A673 (cell line): ENCODE results near the gene CAB39. TPM values are rescaled to one million over a fixed set of nuclear protein-coding genes. Genes with fewer than 3 reads are reported as not detected.

Experiments
- BruUV-seq: library from RNA; stranded (reverse); fragments of 400-500 nt; replicated peaks from 2 replicates; lab custom pipeline; 2021; lab: Mats Ljungman, UMichigan
- CTCF ChIA-PET: fragments of 300-600 bp; sonication (Branson Sonifier 250); formaldehyde crosslinking; loops from one replicate; lab custom pipeline; 2022; ENCODE audit warnings: antibody characterized with exemption; lab: Charles Lee
- POLR2A ChIA-PET: fragments of 300-600 bp; sonication (Branson Sonifier 250); formaldehyde crosslinking; loops from one replicate; lab custom pipeline; 2022; ENCODE audit warnings: antibody characterized with exemption; ENCODE audit not compliant: low non-redundant PET; lab: Charles Lee
- DNase-seq: peaks from one replicate; pipeline ENCODE4 v3.0.0-alpha.2; 2015; ENCODE audit warnings: low spot score
- H3K27ac ChIP-seq: fragments of 200-600 bp; sonication (generic); 2 replicates; pipeline ENCODE4 v1.5.1; 2016; ENCODE audit warnings: mixed run types, low read depth, mild to moderate bottlenecking, mixed read lengths, antibody characterized with exemption, low read length; ENCODE audit not compliant: poor library complexity, severe bottlenecking
- H3K27me3 ChIP-seq: fragments of 200-600 bp; sonication (generic); replicated peaks from 2 replicates; pipeline ENCODE4 v1.6.1; 2017; ENCODE audit warnings: mixed run types, low read depth, mild to moderate bottlenecking, mixed read lengths, antibody characterized with exemption, low read length; ENCODE audit not compliant: insufficient read depth, poor library complexity
- H3K36me3 ChIP-seq: fragments of 200-600 bp; sonication (generic); 2 replicates; pipeline ENCODE4 v1.6.1; 2016; ENCODE audit warnings: mixed run types, mild to moderate bottlenecking, mixed read lengths, antibody characterized with exemption, low read length; ENCODE audit not compliant: insufficient read depth, poor library complexity, severe bottlenecking
- H3K4me1 ChIP-seq: fragments of 200-600 bp; sonication (generic); 2 replicates; pipeline ENCODE4 v1.6.1; 2017; ENCODE audit warnings: mixed run types, mild to moderate bottlenecking, mixed read lengths, antibody characterized with exemption, low read length; ENCODE audit not compliant: insufficient read depth, poor library complexity, severe bottlenecking
- H3K4me3 ChIP-seq: fragments of 200-600 bp; sonication (generic); 2 replicates; pipeline ENCODE4 v1.5.1; 2016; ENCODE audit warnings: low read depth, mixed run types, mild to moderate bottlenecking, mixed read lengths, low read length; ENCODE audit not compliant: poor library complexity, severe bottlenecking
- H3K9me3 ChIP-seq: fragments of 200-600 bp; sonication (generic); 2 replicates; pipeline ENCODE4 v1.6.1; 2016; ENCODE audit warnings: mixed run types, low read depth, mild to moderate bottlenecking, mixed read lengths, antibody characterized with exemption, low read length; ENCODE audit not compliant: poor library complexity, severe bottlenecking
- EZH2 ChIP-seq: fragments of 200-600 bp; sonication (generic); IDR thresholded peaks from 2 replicates; pipeline ENCODE4 v1.6.1; 2017; ENCODE audit warnings: borderline replicate concordance, low read depth, mild to moderate bottlenecking, mixed read lengths, antibody characterized with exemption, low read length; ENCODE audit not compliant: poor library complexity, severe bottlenecking
- intact Hi-C: fragments of 100-400 bp; cut with micrococcal nuclease; formaldehyde crosslinking; loops from one replicate; pipeline ENCODE4 v1.10.0; 2022; ENCODE audit not compliant: unreplicated experiment
- total RNA-seq: library from RNA; stranded (reverse); gene quantifications from 2 replicates; pipeline ENCODE4 v1.2.3, GENCODE V29; 2021
- TF ChIP-seq, protein P1 (sequence below): fragments of 300-800, 200-600 bp; sonication (generic); conservative IDR thresholded peaks from 2 replicates; pipeline ENCODE4 v1.5.1; 2017; ENCODE audit warnings: low read depth, mild to moderate bottlenecking, antibody characterized with exemption, low read length, moderate library complexity, mixed read lengths

Gene CAB39
- total RNA-seq, 1 experiment from 2014 or later, result 58.2 TPM

GRCh38 chr2:230716588-230716987 lies 3.9 kb downstream of the CAB39 start:
- POLR2A ChIA-PET, result no interaction called here
- no peak for DNase-seq
- no TSS peak for BruUV-seq
- no peaks in the 10 kb centered on the region for H3K9me3 ChIP-seq
- no peak overlapping the region for H3K27ac ChIP-seq
- CTCF ChIA-PET, result no interaction called here
- no peaks in the 10 kb centered on the region for H3K27me3 ChIP-seq
- peaks cover 15% of the 10 kb centered on the region for H3K4me1 ChIP-seq
- TF ChIP-seq, protein P1, sequence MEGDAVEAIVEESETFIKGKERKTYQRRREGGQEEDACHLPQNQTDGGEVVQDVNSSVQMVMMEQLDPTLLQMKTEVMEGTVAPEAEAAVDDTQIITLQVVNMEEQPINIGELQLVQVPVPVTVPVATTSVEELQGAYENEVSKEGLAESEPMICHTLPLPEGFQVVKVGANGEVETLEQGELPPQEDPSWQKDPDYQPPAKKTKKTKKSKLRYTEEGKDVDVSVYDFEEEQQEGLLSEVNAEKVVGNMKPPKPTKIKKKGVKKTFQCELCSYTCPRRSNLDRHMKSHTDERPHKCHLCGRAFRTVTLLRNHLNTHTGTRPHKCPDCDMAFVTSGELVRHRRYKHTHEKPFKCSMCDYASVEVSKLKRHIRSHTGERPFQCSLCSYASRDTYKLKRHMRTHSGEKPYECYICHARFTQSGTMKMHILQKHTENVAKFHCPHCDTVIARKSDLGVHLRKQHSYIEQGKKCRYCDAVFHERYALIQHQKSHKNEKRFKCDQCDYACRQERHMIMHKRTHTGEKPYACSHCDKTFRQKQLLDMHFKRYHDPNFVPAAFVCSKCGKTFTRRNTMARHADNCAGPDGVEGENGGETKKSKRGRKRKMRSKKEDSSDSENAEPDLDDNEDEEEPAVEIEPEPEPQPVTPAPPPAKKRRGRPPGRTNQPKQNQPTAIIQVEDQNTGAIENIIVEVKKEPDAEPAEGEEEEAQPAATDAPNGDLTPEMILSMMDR, result no peak
- TF ChIP-seq EZH2, result no peak
- peaks cover 5% of the 10 kb centered on the region for H3K36me3 ChIP-seq
- intact Hi-C loops, result no loop called here
- H3K4me3 ChIP-seq, result no peak overlapping the region

GRCh38 chr2:230717600-230717999 lies 5.0 kb downstream of the CAB39 start:
- ChIA-PET CTCF (no interaction called here), POLR2A (no interaction called here)
- TF ChIP-seq, protein P1, result no peak
- TF ChIP-seq EZH2, result no peak
- DNase-seq, result no peak
- Histone ChIP-seq H3K27me3 (no peaks in the 10 kb centered on the region), H3K4me1 (peaks cover 11% of the 10 kb centered on the region), H3K27ac (no peak overlapping the region), H3K36me3 (peaks cover 5% of the 10 kb centered on the region), H3K9me3 (no peaks in the 10 kb centered on the region), H3K4me3 (no peak overlapping the region)
- intact Hi-C loops, result no loop called here
- no TSS peak for BruUV-seq

DNA sequence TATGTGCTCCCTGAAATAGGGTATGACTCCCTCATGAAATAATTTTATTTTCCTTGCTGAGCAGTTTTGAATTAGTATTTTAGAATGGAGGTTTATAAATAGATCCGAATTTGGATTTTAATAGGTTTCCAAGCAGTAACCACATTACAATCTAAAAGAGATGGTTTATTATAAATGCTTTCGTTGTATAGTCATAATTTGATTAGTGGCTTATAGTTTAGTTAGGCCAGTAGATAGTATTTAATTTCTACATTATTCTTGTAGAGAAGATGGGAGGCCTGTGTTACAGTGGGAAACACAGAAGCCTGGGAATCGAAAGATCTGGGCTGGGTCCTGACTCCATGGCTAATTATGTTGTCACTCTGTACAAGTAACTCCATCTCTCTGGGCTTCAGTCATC lies 6.7 kb downstream of the CAB39 start:
- intact Hi-C loops, result no loop called here
- Histone ChIP-seq H3K9me3 (no peaks in the 10 kb centered on the region), H3K4me3 (no peak overlapping the region), H3K36me3 (peaks cover 5% of the 10 kb centered on the region), H3K27ac (no peak overlapping the region), H3K4me1 (peaks cover 8% of the 10 kb centered on the region), H3K27me3 (no peaks in the 10 kb centered on the region)
- CTCF ChIA-PET, result no interaction called here
- POLR2A ChIA-PET, result interaction anchor here (0.8 kb wide), 1 partner anchor 937 kb away, joined by 3 read pairs; no protein-coding TSS in a partner anchor
- no peak for DNase-seq
- TF ChIP-seq EZH2, result no peak
- TF ChIP-seq, protein P1, result no peak
- no TSS peak for BruUV-seq
